ENCODE data around the gene PLCB4.
"Not testable (repeated sequence)": the region's sequence is repeated elsewhere in the genome, so short reads cannot be mapped to it uniquely, and the experiment has no call there.

PLCB4 gene

DNA sequence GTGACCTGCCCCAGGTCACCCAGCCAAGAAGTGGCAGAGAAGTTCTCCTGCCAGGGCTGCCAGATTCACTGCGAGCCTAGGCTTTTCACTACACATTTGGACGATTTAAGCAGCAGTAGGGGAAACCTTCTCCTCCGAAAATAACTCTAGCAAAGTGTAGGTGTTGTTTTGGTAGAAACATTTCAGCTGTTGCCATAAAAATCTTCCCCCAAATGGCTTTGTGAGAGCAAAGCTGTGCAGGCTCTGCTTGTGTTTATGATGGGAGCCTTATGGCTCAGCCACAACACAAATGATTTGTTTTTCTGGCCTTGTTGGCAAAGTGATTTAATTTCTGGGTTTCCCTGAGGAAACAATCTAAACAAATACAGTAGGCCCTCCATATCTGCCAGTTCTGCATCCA is 81.8 kb downstream of the PLCB4 start:
- TF ChIP-seq, protein P1, sequence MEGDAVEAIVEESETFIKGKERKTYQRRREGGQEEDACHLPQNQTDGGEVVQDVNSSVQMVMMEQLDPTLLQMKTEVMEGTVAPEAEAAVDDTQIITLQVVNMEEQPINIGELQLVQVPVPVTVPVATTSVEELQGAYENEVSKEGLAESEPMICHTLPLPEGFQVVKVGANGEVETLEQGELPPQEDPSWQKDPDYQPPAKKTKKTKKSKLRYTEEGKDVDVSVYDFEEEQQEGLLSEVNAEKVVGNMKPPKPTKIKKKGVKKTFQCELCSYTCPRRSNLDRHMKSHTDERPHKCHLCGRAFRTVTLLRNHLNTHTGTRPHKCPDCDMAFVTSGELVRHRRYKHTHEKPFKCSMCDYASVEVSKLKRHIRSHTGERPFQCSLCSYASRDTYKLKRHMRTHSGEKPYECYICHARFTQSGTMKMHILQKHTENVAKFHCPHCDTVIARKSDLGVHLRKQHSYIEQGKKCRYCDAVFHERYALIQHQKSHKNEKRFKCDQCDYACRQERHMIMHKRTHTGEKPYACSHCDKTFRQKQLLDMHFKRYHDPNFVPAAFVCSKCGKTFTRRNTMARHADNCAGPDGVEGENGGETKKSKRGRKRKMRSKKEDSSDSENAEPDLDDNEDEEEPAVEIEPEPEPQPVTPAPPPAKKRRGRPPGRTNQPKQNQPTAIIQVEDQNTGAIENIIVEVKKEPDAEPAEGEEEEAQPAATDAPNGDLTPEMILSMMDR (IDR thresholded peaks at IDR 0.05; ENCODE audit: borderline replicate concordance, insufficient read depth, low read depth, low read length) = no peak
- no peak overlapping the region for H3K4me3 ChIP-seq (ENCODE audit: low read depth, low read length)

DNA sequence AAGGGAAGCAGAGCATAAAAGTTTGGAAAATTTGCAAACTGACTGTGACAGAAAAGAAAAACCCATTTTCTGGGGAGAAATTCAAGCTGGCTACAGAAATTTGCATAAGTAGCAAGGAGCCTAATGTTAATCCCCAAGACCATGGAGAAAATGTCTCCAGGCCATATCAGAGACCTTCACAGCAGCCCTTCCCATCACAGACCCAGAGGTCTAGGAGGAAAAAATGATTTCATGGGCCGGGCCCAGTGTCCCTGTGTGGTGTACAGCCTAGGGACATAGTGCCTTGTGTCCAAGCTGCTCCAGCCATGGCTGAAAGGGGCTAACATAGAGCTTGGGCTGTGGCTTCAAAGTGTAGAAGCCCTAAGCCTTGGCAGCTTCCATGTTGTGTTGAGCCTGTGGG is 83.3 kb downstream of the PLCB4 start:
- H3K4me3 ChIP-seq (ENCODE audit: low read depth, low read length) = not testable (repeated sequence)

DNA sequence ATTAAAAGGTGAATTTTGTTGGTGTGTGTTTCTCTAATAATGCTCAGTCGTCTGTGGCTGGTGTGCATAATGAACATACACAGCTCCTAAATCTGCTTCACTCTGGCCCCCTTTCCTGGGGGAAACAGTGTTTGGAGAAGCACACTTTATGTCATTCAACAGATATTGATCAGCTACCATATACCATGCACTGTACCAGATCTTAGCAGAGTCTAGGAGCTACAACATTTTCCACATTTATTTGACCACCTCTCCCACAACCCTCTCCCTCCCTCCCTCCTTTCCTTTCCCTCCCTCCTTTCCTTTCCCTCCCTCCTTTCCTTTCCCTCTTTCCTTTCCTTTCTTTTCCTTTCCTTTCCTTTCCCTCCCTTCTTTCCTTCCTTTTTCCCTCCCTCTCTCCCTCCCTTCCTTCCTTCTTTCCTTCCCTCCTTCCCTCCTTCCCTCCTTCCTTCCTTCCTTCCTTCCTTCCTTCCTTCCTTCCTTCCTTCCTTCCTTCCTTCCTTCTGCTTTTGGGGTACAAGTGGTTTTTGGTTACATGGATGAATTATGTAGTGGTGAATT is 85.7 kb downstream of the PLCB4 start:
- TF ChIP-seq, protein P1 (IDR thresholded peaks at IDR 0.05; ENCODE audit: borderline replicate concordance, insufficient read depth, low read depth, low read length) = no peak
- H3K4me3 ChIP-seq (ENCODE audit: low read depth, low read length) = no peak overlapping the region

DNA sequence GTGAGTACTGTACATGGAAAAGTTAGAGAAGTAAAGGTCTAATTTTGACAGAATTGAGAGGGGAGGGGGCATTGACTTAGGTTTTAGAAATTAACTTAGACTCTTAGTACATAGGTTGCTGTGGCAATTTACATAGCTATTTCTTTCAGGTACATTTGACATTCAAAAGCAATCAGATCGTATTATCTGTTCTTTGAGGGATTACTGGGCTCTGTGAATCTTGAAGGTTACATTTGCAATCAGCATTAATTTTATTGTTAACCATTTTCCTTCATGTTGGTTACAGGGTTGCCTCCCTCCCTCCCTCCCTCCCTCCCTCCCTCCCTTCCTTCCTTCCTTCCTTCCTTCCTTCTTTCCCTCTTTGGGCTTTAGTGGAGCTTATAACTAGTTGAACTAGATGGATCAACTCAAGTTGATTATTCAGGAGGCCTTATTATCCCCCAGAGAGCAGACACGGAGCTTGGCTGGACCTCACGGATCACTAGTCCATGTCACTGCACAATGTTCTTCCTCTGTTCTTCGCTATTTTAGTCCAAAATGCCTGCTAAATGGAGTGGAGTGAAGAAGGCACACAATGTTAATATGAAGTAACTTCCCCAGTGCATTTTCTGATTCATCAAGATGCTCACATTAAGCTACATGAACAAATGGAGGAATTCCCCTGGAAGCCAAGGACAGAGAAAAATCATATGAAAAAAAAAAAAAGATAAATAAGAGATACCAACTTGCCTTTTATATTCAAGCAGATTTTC is 87.8 kb downstream of the PLCB4 start:
- TF ChIP-seq, protein P1 (IDR thresholded peaks at IDR 0.05; ENCODE audit: borderline replicate concordance, insufficient read depth, low read depth, low read length) = no peak
- H3K4me3 ChIP-seq (ENCODE audit: low read depth, low read length) = no peak overlapping the region

DNA sequence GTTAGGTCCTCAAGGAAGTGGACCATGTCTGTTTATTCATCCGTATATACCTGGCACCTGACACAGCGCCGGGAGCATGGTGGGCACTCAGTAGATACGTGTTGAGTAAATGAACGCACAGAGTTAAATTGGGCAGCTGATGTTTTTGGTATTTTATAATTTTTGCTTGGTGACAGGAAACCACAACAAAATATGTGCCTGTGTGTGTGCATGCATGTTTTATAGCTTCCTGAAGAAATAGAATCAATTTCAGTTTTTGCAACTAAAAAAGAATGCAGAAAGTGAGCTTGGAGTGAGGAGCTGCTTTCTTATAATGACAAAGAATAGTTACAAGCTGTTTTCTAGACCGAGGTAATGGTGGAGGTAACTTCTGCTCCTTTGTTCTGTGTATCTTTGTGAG is 91.4 kb downstream of the PLCB4 start:
- no peak overlapping the region for H3K4me3 ChIP-seq (ENCODE audit: low read depth, low read length)

DNA sequence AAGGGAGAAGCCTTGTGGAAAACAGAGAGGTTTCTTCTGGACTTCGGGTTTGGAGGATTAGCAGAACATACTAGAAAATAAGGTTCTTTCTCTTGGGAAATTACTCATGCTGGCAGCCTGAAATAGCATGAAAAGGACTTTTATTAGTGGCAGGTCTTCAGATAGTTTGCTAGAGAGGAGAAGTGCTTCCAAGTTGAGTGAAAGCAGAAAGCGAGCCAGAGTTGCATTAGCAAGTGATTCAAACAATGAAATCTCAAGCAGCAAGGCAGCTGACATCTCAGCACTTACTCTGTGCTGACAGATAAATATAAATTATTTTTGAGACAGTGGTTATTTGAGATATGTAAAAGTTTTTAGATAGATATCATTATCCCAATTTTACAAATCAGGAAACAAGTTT is 91.9 kb downstream of the PLCB4 start:
- no peak overlapping the region for H3K4me3 ChIP-seq (ENCODE audit: low read depth, low read length)
- TF ChIP-seq, protein P1 (IDR thresholded peaks at IDR 0.05; ENCODE audit: borderline replicate concordance, insufficient read depth, low read depth, low read length) = no peak

More for the DNA sequence above, 91.4 kb downstream of the PLCB4 start:
- TF ChIP-seq, protein P1 (IDR thresholded peaks at IDR 0.05; ENCODE audit: borderline replicate concordance, insufficient read depth, low read depth, low read length) = no peak

DNA sequence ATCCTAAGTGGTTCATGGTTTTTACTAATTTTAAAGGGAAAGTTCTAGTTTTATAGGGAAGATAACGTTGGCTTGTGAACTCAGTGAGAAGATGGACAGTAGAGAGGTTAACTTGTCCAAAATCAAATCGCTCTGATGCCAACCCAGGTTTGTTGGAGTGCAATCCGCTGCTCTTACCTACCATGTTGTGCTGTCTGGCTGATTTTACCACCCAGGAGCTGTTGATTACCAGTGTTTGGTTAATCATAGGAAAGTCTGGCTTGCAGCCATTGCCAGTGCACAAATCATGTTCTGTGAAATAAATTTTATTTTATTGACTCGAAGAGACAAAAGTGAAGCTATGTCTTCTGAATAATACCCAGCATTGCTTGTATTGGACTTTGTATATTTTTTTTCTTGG is 92.4 kb downstream of the PLCB4 start:
- TF ChIP-seq, protein P1 (IDR thresholded peaks at IDR 0.05; ENCODE audit: borderline replicate concordance, insufficient read depth, low read depth, low read length) = no peak
- no peak overlapping the region for H3K4me3 ChIP-seq (ENCODE audit: low read depth, low read length)

Measured in GM12875 (cell line).